DMS114 treated with DMSO at 0.1 percent for 48 hours (cell line): ENCODE results near the gene SLC34A3.
"Not testable (repeated sequence)": the region's sequence is repeated elsewhere in the genome, so short reads cannot be mapped to it uniquely, and the experiment has no call there.

ENCODE experiments used
- DNase-seq: peaks from one replicate; lab custom pipeline; 2025; ENCODE audit not compliant: unreplicated experiment; lab: John Stamatoyannopoulos, UW

SLC34A3 gene

GRCh38 chr9:137241490-137242268 is 11.0 kb downstream of the SLC34A3 start:
- no peak for DNase-seq

DNA sequence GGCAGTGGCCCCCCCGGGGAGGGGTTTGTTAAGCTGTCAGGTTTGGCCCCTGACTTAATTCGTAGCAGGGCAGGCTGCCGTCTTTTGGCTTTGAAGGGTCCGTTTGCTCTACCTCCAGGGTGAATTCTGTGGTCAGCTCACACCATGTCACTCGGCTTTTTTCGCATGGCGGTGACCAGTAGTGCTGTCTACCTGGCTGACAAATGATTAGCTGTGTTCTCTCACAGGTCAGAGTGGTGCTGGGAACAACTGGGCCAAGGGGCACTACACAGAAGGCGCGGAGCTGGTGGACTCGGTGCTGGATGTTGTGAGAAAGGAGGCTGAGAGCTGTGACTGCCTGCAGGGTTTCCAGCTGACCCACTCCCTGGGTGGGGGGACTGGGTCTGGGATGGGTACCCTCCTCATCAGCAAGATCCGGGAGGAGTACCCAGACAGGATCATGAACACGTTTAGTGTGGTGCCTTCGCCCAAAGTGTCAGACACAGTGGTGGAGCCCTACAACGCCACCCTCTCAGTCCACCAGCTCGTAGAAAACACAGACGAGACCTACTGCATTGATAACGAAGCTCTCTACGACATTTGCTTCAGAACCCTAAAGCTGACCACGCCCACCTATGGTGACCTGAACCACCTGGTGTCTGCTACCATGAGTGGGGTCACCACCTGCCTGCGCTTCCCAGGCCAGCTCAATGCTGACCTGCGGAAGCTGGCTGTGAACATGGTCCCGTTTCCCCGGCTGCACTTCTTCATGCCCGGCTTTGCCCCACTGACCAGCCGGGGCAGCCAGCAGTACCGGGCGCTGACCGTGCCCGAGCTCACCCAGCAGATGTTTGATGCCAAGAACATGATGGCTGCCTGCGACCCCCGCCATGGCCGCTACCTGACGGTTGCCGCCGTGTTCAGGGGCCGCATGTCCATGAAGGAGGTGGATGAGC is 11.8 kb downstream of the SLC34A3 start:
- DNase-seq = no peak

DNA sequence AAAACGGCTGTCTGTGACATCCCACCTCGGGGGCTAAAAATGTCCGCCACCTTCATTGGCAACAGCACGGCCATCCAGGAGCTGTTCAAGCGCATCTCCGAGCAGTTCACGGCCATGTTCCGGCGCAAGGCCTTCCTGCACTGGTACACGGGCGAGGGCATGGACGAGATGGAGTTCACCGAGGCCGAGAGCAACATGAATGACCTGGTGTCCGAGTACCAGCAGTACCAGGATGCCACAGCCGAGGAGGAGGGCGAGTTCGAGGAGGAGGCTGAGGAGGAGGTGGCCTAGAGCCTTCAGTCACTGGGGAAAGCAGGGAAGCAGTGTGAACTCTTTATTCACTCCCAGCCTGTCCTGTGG is 12.5 kb downstream of the SLC34A3 start:
- not testable (repeated sequence) for DNase-seq

DNA sequence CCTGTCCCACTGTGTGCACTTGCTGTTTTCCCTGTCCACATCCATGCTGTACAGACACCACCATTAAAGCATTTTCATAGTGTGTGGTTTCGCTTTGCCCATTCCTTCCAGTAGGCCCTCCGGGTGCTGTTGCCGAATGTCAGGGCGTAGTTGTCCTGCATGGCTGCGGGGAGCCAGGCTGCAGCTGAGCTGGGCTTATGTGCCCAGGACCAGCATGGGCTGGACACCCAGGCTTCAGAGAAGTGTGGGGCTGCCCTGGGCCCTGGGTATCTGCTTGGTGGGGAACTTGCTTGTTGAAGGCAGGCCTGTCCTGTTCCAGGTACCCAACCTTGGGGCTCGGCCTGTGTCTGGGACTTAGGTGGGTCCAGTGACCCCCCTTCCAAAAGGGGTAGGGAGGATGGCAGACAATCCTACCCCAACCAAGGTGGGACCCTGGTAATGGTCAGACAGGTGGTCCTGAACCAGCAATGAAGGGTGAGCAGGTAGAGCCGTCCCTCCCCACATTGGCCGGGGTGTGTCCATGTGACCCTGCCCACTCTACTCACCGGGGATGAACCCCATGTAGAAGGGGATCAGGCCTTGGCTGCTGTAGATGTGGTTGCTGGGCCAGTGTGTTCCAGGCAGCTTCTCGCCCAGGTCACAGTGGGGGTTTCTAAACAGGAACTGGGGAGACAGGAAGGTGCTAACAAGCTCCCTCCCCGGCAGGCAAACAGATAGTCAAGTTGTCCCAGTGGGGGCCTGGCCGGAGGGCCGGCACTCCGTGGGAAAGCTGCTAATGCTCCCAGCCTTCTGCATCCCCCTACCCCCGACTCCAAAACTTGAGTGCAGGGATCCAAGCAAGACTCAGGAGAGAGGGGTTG is 13.2 kb downstream of the SLC34A3 start:
- DNase-seq = no peak

DNA sequence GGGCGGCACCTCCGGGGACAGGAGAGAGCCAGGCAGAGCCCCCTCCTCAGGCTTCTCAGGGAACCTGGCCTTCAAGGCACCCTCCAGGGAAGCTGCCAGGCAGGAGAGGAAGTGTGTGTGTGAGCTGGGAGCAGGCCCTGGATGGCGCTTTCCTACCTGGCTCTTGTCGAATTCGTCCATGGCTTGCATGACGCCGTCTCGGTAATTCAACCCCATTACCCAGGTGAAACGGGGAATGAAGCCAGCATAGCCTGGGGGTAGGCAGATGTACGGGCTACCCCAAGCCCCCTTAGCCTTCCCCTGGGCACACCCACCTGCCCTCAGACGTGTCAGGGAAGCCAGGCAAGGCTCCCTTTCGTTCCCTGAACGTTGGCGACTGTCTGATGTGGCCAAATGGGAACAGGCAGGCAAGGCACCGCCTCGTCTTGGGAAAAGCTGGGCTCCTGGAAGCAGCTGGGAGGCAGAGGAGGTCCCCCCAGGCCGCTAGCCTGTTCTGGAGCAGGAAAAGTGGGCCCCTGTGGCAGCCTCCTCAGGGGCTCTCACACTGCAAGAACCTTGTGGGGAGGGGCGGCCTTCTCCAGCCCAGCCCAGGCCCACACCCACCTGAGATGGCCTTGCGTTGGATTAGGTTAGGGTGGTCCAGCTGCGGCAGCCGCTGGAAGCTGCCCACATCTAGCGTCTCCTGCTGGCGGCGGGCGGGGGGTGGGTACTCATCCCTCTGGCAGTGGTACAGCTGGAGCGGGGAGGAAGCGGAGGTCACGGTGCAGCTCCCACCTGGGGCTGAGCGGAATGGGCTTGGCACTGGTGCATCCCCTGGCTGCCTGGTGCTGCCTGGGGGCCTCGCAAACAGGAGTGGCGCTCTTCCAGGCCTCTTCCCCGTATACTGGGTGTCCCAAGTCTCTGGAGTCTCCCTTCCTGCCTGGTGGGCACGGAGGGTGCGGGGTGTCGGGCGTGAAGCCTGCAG is 14.1 kb downstream of the SLC34A3 start:
- DNase-seq = no peak

GRCh38 chr9:137245450-137246421 is 15.0 kb downstream of the SLC34A3 start:
- DNase-seq = no peak

GRCh38 chr9:137247135-137247915 is 16.6 kb downstream of the SLC34A3 start:
- no peak for DNase-seq

DNA sequence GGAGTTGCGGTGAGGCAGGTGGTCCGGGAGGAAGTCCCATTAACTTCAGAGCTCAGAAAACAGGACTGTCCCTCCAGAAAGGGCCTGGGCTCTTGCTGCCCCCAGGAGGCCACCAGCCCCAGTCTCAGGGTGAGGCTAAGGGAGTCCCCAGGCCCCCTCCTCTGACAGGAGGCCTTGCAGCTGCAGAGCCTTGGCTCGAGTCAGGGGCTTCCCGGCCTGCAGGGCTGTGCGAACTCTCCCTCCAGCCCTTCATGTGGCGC is 17.1 kb downstream of the SLC34A3 start:
- no peak for DNase-seq

GRCh38 chr9:137250329-137251193 is 19.9 kb downstream of the SLC34A3 start:
- no peak for DNase-seq

- DNase-seq = no peak
Observed at GRCh38 chr9:137251194-137251461, 20.4 kb downstream of the SLC34A3 start, which contains the start of gene STPG3. Gene STPG3, plus strand, starts transcription at chr9:137251286. Its CDS starts 1 bp downstream, at chr9:137251287.

GRCh38 chr9:137251490-137252268 is 21.0 kb downstream of the SLC34A3 start:
- no peak for DNase-seq

- no peak for DNase-seq
Observed at GRCh38 chr9:137252555-137253506, 22.1 kb downstream of the SLC34A3 start.

DNA sequence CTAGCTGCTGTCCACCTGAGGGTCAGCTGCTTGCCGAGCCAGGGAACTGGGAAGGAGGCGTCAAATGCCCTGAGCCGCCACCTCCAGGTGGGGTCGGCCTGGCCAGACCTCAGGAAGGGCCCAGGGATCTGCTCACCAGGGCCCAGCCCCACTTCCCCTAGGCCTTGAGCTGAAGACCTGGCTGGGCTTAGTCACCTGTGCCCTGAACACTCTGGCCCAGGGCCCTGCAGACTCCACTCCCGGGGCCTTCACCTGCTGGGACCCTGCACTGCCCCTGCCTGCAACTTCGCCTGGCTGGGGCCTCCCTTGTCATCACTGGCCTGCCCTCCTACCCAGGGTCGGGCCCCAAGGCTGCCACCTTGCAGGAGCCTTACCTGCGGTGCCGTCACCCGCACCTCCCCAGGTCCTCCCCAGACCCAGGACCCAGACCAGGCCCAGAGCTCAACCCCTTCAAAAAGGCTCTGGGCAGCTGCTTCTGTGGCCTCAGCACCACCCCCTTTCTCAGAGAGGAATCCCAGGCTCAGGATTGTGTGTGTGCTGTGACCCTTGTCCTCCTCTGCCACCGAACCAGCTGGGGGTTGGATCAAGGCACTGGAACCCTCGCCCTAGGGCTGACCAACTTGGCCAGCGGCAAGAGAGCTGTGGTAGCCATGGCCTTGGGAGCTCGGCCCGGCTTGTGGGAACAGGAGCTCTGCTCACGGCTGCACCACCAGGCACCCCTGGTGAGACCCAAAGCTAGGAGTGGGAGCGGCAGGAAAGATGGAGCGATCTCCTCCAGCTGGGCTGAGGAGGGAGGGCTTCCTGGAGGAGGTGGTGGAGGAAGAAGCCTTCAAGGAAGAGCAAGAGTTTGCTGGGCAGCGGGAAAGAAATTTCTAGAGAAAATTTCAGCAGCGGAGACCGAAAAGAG is 23.3 kb downstream of the SLC34A3 start:
- no peak for DNase-seq

DNA sequence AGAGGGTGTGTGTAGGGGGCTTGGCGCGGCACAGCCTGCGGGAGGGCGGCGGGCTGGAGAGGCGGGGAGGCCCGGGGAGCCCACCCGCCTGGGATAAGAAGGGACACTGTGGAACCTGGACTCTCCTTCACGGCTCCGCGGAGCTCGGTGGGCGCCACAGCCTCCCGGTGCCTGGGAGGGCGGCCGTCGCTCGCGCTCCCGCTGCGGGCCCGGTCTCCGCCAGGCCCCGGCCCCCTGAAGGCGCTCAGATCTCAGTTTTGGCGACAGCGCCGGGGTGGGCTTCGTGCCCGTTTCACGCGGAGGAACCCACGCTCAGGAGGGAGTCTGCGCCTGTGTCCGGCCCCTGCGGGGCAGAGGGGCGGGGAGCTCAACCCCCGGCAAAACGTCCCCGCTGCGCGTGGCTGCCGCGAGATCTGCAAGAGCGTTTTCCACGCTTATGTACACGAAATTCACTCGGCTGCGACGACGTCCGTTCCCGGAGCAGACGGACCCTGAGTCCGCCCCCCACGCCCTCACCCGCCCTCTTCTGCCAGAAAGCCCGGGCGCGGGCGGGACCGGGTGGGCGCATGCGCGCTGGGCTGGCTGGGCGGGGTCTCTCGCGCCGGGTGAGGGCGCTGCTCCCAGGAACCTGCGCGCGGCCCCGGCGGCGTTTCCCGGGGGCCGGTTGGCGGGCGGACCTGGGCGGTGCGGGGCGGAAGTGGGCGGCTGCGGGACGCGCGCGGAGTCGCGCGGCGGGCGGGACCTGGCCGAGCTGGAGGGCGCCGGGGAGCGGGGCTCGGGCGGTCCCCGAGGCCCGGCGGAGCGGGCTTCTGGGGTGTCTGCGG is 24.1 kb downstream of the SLC34A3 start, which contains the start of gene NELFB:
Gene NELFB (plus strand): TSS at position 704 of the 824 bp plus-strand sequence.
- DNase-seq = peak; percentile 50
